ENCODE data around the gene TRHDE.

TRHDE gene

DNA sequence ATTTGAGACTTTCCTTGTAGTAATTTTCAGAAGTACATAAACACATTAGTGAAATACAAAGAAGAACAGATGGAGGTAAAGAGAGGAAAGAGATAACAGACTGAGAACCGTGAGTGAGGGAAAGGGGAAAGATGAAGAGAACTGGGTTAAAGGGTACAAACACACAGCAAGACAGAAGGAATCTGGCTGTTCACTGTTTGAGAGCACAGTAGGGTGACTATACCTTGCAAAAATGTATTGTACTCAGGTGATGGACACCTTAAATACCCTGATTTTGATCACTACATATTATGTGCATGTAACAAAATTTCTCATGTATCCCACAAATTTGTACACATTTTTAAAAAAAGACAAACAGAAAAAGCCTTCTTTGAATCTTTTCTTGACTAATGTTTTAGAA lies 2.7 kb upstream of the TRHDE start:
- H2AFZ ChIP-seq (ENCODE audit: low read depth, low read length) = no peak overlapping the region
- no peak overlapping the region for H3K4me2 ChIP-seq (ENCODE audit: low read length)
- no peaks in the 10 kb centered on the region for H3K79me2 ChIP-seq (ENCODE audit: low read length)
- H3K4me3 ChIP-seq (ENCODE audit: low read length) = no peak overlapping the region
- no peaks in the 10 kb centered on the region for H3K4me1 ChIP-seq (ENCODE audit: low read length)
- no peaks in the 10 kb centered on the region for H3K36me3 ChIP-seq (replicated peaks; ENCODE audit: low read depth, low read length)
- TF ChIP-seq, protein P1, sequence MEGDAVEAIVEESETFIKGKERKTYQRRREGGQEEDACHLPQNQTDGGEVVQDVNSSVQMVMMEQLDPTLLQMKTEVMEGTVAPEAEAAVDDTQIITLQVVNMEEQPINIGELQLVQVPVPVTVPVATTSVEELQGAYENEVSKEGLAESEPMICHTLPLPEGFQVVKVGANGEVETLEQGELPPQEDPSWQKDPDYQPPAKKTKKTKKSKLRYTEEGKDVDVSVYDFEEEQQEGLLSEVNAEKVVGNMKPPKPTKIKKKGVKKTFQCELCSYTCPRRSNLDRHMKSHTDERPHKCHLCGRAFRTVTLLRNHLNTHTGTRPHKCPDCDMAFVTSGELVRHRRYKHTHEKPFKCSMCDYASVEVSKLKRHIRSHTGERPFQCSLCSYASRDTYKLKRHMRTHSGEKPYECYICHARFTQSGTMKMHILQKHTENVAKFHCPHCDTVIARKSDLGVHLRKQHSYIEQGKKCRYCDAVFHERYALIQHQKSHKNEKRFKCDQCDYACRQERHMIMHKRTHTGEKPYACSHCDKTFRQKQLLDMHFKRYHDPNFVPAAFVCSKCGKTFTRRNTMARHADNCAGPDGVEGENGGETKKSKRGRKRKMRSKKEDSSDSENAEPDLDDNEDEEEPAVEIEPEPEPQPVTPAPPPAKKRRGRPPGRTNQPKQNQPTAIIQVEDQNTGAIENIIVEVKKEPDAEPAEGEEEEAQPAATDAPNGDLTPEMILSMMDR (IDR thresholded peaks at IDR 0.05; ENCODE audit: low read depth, low read length) = no peak
- no peak for TF ChIP-seq EZH2phosphoT487 (IDR thresholded peaks at IDR 0.05; ENCODE audit: low read depth)
- H4K20me1 ChIP-seq (ENCODE audit: insufficient read depth, low read length) = no peaks in the 10 kb centered on the region
- H3K27me3 ChIP-seq (ENCODE audit: low read depth, low read length) = no peaks in the 10 kb centered on the region
- H3K9ac ChIP-seq (ENCODE audit: low read length) = no peak overlapping the region
- H3K27ac ChIP-seq (ENCODE audit: low read length) = no peak overlapping the region
- H3K9me3 ChIP-seq (ENCODE audit: insufficient read depth, low read length) = no peaks in the 10 kb centered on the region

DNA sequence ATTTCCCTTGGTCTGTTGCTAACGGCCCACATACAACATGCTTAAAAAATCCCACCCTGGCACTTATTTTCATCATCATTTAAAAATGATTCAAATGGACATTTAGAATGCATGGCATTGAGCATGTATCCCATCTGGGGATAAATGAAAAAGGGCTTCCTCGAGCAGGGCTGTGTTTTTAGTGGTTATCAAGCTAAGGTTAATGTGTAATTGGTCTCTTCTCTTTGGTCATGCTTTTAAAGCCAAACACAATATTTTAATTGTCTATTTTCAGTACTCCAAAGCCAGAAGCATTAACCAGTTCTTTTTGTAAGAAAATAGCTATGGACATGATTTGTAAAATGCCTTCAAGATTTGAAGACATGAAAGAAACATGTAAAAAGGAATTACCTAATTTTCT lies 1.9 kb upstream of the TRHDE start:
- no peak overlapping the region for H3K27ac ChIP-seq (ENCODE audit: low read length)

DNA sequence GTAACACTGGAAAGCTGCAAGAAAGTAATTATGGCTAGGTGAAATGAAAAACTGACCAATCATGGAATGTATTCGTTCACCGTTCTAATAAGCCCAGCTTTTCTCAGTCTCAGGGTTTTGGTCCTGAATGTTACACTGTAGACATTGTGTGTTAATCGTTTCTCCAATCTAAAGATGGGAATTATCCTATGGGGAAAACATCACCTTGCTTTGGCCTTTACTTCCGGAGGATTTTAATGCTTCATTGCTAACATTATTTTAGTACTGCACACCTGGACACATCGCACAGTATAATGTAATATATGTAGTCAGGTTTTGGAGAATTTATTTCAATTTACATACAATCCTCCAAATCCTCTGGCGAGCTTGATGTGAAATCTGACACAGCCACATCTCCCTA lies 1.2 kb upstream of the TRHDE start:
- Histone ChIP-seq H3K9ac (ENCODE audit: low read length) (no peak overlapping the region), H2AFZ (ENCODE audit: low read depth, low read length) (no peak overlapping the region), H3K9me3 (ENCODE audit: insufficient read depth, low read length) (no peaks in the 10 kb centered on the region), H4K20me1 (ENCODE audit: insufficient read depth, low read length) (no peaks in the 10 kb centered on the region), H3K4me3 (ENCODE audit: low read length) (no peak overlapping the region), H3K27me3 (ENCODE audit: low read depth, low read length) (no peaks in the 10 kb centered on the region), H3K4me2 (ENCODE audit: low read length) (no peak overlapping the region), H3K36me3 (replicated peaks; ENCODE audit: low read depth, low read length) (no peaks in the 10 kb centered on the region), H3K79me2 (ENCODE audit: low read length) (no peaks in the 10 kb centered on the region), H3K27ac (ENCODE audit: low read length) (no peak overlapping the region), H3K4me1 (ENCODE audit: low read length) (no peaks in the 10 kb centered on the region)
- no peak for TF ChIP-seq EZH2phosphoT487 (IDR thresholded peaks at IDR 0.05; ENCODE audit: low read depth)
- TF ChIP-seq, protein P1 (IDR thresholded peaks at IDR 0.05; ENCODE audit: low read depth, low read length) = no peak

More for the DNA sequence above, 1.9 kb upstream of the TRHDE start:
- H2AFZ ChIP-seq (ENCODE audit: low read depth, low read length) = no peak overlapping the region
- H3K4me2 ChIP-seq (ENCODE audit: low read length) = no peak overlapping the region
- no peak overlapping the region for H3K9ac ChIP-seq (ENCODE audit: low read length)
- H3K27me3 ChIP-seq (ENCODE audit: low read depth, low read length) = no peaks in the 10 kb centered on the region
- no peaks in the 10 kb centered on the region for H3K79me2 ChIP-seq (ENCODE audit: low read length)
- TF ChIP-seq, protein P1 (IDR thresholded peaks at IDR 0.05; ENCODE audit: low read depth, low read length) = no peak
- no peak for TF ChIP-seq EZH2phosphoT487 (IDR thresholded peaks at IDR 0.05; ENCODE audit: low read depth)
- no peaks in the 10 kb centered on the region for H4K20me1 ChIP-seq (ENCODE audit: insufficient read depth, low read length)
- H3K4me1 ChIP-seq (ENCODE audit: low read length) = no peaks in the 10 kb centered on the region
- no peaks in the 10 kb centered on the region for H3K9me3 ChIP-seq (ENCODE audit: insufficient read depth, low read length)
- H3K36me3 ChIP-seq (replicated peaks; ENCODE audit: low read depth, low read length) = no peaks in the 10 kb centered on the region
- H3K4me3 ChIP-seq (ENCODE audit: low read length) = no peak overlapping the region

DNA sequence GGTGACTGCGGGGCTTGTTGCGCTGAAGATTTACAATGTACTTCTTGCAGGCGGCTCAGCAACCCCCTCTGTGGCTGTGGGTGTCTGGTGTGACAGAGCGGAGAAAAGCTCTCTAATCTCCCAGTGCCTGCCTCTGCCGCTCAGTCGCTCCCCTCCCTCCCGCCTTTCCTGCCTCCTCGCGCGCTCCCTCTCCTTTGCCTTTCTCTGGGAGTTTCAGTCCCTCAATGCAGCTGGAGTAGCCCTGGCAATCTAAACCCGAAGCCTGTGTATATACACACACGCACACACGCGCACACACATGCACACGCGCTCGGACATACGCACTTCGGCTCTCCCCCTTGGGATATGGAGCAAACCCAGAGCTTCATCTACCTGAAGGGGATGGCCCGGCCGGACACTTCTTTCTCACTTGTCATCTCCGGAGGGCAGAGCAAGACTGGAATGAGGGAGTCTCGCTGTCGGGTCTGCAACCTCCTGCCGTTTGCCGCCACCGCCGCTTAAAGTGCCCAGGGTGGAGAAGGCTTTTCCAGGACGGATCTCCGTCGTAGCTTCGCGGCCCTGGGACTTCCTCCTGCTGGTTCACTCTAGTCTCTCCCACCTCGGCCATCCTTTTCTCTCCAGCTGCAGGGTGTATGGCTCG lies 599 bp upstream of the TRHDE start:
- H4K20me1 ChIP-seq (ENCODE audit: insufficient read depth, low read length) = no peaks in the 10 kb centered on the region
- H3K4me1 ChIP-seq (ENCODE audit: low read length) = no peaks in the 10 kb centered on the region
- H3K27me3 ChIP-seq (ENCODE audit: low read depth, low read length) = no peaks in the 10 kb centered on the region
- H3K4me3 ChIP-seq (ENCODE audit: low read length) = no peak overlapping the region
- H3K9me3 ChIP-seq (ENCODE audit: insufficient read depth, low read length) = no peaks in the 10 kb centered on the region
- no peak overlapping the region for H3K4me2 ChIP-seq (ENCODE audit: low read length)
- no peaks in the 10 kb centered on the region for H3K79me2 ChIP-seq (ENCODE audit: low read length)
- no peak overlapping the region for H3K27ac ChIP-seq (ENCODE audit: low read length)
- H3K36me3 ChIP-seq (replicated peaks; ENCODE audit: low read depth, low read length) = no peaks in the 10 kb centered on the region
- H2AFZ ChIP-seq (ENCODE audit: low read depth, low read length) = no peak overlapping the region
- no peak overlapping the region for H3K9ac ChIP-seq (ENCODE audit: low read length)
- no peak for TF ChIP-seq EZH2phosphoT487 (IDR thresholded peaks at IDR 0.05; ENCODE audit: low read depth)
